Stimulated activated CD4-positive, alpha-beta T cell treated with anti-CD3 and anti-CD28 coated beads, Interleukin-1b, Interleukin-23, amount 100 ng/mL, for 24 hours (primary cell): ENCODE data around the gene SIPA1L3.
"Not testable (repeated sequence)": the region's sequence is repeated elsewhere in the genome, so short reads cannot be mapped to it uniquely, and the experiment has no call there.

Experiments used
- DNase-seq, 4 experiments: peaks; one replicate each; pipeline ENCODE4 v3.0.0-alpha.2; 2020; ENCODE audit warnings: low read depth in 4 of 4, low spot score in 1 of 4

SIPA1L3 gene

GRCh38 chr19:37914908-37915307, 7.9 kb downstream of the SIPA1L3 start:
- DNase-seq = no peak

- no peak for DNase-seq
Measured at GRCh38 chr19:37920591-37921450, 13.8 kb downstream of the SIPA1L3 start.

DNA sequence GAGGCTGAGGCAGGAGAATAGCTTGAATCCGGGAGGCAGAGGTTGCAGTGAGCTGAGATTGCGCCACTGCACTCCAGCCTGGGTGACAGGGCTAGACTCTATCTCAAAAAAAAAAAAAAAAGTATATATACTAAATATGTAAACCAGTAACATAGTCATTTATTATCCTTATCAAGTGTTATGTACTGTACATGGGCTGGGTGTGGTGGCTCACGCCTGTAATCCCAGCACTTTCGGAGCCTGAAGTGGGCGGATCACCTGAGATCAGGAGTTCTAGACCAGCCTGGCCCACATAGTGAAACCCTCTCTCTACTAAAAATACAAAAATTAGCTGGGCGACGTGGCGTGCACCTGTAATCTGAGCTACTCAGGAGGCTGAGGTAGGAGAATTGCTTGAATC, 17.6 kb downstream of the SIPA1L3 start:
- DNase-seq = not testable (repeated sequence)

GRCh38 chr19:37925212-37925611, 18.2 kb downstream of the SIPA1L3 start:
- no peak for DNase-seq

GRCh38 chr19:37926255-37926654, 19.2 kb downstream of the SIPA1L3 start:
- DNase-seq = no peak

DNA sequence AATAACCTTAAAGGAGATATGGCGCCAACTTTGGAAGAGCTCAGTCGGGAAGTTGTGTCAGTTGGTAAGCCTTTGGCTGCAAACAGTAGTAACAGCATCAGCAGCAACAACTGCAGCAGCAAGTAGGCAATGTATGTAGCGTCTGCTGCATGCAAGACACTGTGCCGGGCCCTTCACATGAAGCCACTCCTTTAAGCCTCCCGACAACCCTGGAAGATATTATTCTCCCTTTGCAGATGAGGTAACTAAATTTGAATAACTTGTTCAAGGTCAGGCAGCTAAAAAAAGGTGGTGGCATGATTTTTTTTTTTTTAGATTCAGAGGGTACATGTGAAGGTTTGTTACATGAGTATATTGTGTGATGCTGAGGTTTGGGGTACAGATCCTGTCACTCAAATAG, 19.7 kb downstream of the SIPA1L3 start:
- no peak for DNase-seq

- no peak for DNase-seq
Measured at GRCh38 chr19:37928527-37929286, 21.7 kb downstream of the SIPA1L3 start.

- DNase-seq = no peak
Measured at GRCh38 chr19:37929355-37929923, 22.4 kb downstream of the SIPA1L3 start.

- DNase-seq = no peak
Measured at GRCh38 chr19:37930416-37930815, 23.4 kb downstream of the SIPA1L3 start.

GRCh38 chr19:37931881-37932655, 25.1 kb downstream of the SIPA1L3 start:
- no peak for DNase-seq

GRCh38 chr19:37932985-37933936, 26.3 kb downstream of the SIPA1L3 start:
- no peak for DNase-seq

- no peak for DNase-seq
Measured at GRCh38 chr19:37933937-37934358, 26.9 kb downstream of the SIPA1L3 start.

- no peak for DNase-seq
Measured at GRCh38 chr19:37935341-37935740, 28.3 kb downstream of the SIPA1L3 start.

GRCh38 chr19:37936166-37936565, 29.2 kb downstream of the SIPA1L3 start:
- no peak for DNase-seq

GRCh38 chr19:37936886-37937285, 29.9 kb downstream of the SIPA1L3 start:
- no peak for DNase-seq

DNA sequence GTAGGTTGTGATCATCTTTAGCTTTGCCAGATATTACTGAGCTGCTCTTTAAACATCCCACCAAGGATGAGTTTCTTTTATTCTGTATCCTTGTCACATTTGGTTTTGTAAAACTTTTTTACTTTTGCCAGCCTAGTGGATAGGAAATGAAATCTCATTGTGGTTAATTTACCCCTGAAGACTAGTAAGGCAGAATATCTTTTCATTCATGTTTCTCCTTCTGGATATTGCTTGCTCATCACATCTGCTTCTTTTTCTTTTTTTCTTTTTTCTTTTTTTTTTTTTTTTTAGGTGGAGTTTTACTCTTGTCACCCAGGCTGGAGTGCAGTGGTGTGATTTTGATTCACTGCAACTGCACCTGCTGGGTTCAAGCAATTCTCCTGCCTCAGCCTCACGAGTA, 31.3 kb downstream of the SIPA1L3 start:
- DNase-seq = no peak

DNA sequence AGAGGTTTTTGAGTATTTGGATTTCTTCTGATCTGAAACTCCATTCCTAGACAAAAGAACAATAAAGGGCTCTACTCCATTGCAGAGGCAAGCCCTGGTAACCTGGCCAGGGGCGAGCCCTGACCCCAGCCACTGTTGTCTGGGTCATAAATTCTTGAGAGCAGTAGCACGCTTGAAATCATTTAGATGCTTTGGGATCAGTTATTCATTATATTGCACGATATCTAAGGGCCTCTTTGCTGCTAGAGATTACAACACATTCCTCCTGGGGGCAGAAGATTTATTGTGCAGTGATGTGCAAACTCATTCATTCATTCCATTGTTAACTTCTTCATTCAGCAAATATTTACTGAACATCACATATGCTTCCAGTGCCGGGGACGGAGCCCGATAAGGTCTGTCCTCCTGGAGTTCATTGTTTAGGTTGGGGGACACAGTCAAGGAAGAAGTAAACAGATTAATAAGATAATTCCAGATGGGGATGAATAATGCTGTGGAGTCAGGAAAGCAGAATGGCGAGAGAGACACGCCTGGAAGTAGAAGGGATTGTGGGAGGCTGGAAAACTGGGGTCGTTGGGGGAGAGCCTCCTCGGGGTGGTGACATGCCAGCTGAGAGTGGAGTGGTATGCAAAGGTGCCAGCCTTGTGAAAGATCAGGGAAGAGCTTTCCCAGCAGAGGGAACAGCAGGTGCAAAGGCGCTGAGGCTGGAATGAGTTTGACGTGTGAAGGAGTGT, 34.9 kb downstream of the SIPA1L3 start:
- no peak for DNase-seq

GRCh38 chr19:37942516-37942902, 35.5 kb downstream of the SIPA1L3 start:
- no peak for DNase-seq

GRCh38 chr19:37943480-37943879, 36.5 kb downstream of the SIPA1L3 start:
- DNase-seq = no peak
